ENCODE data around the gene LSMEM2. TPM values are rescaled to one million over a fixed set of nuclear protein-coding genes. Genes with fewer than 3 reads are reported as not detected.
A peak's percentile ranks its signal among the peaks of the same experiment; 100 is the strongest.

LSMEM2 gene
- total RNA-seq, 4 donors from 2014 or later: 0.41 to 0.98 (median 0.49) TPM; not detected in 1

DNA sequence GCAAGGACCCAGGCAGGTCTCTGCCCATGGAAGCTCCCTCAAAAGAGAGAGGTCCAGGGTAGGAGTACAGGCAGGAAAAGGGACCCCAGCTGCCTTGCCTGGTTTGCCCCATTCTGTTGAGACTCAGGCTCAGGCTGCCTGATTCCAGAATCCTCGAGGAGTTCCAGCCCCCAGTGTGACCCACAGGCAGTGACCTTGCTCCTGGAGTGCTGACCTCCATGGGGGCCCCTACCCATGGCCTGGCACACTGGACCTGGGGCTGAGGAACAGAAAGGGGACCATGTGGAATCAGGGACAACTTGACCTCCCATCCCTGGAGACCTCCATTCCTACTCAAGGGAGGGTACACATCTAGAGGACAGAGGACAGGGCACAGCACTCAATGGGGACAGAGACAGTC is 13.3 kb upstream of the LSMEM2 start:
- Histone ChIP-seq H3K27ac (peak overlapping the region; percentile 71 to 90 (median 82)), H3K4me3 (no peak overlapping the region), H3K9me3 (no peaks in the 10 kb centered on the region), H3K36me3 (no peaks in the 10 kb centered on the region), H3K4me1 (peaks cover 38 to 76% of the 10 kb centered on the region in 2 donors), H3K27me3 (no peaks in the 10 kb centered on the region)
- in situ Hi-C loops (cut with MboI; ENCODE audit: low sequenced_read_pairs in 4 of 4): no loop called here
- ATAC-seq: no peak
- TF ChIP-seq, protein P1, sequence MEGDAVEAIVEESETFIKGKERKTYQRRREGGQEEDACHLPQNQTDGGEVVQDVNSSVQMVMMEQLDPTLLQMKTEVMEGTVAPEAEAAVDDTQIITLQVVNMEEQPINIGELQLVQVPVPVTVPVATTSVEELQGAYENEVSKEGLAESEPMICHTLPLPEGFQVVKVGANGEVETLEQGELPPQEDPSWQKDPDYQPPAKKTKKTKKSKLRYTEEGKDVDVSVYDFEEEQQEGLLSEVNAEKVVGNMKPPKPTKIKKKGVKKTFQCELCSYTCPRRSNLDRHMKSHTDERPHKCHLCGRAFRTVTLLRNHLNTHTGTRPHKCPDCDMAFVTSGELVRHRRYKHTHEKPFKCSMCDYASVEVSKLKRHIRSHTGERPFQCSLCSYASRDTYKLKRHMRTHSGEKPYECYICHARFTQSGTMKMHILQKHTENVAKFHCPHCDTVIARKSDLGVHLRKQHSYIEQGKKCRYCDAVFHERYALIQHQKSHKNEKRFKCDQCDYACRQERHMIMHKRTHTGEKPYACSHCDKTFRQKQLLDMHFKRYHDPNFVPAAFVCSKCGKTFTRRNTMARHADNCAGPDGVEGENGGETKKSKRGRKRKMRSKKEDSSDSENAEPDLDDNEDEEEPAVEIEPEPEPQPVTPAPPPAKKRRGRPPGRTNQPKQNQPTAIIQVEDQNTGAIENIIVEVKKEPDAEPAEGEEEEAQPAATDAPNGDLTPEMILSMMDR (IDR thresholded peaks at IDR 0.05 in 4 of 5, conservative IDR thresholded peaks at IDR 0.05 in 1 of 5): no peak
- no peak for TF ChIP-seq POLR2A (IDR thresholded peaks at IDR 0.05)
- intact Hi-C loops (cut with DNase I; ENCODE audit: low total_unique reads): no loop called here
- DNase-seq: no peak

DNA sequence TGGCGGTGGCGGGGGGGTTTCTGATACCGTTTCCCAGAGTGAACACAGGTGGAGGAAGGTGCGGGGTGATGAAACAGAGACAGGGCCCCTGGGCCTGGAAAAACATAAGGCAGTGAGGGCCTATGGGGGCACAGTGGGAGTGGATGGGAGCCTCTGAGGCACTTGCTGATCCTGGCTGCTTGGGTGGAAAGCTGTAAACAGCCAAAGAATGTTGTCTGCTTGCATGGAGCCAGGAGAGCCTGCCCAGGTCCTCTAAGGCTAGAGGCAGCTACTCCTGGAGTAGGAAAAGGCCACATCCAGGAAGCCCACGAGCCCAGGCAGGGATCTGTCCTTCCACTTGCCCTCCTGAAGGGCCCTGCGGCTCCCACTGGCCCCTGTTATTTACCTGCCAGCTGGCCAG is 12.9 kb upstream of the LSMEM2 start:
- in situ Hi-C loops (cut with MboI; ENCODE audit: low sequenced_read_pairs in 4 of 4) (no loop called here), intact Hi-C loops (cut with DNase I; ENCODE audit: low total_unique reads) (no loop called here)
- ATAC-seq: no peak

GRCh38 chr3:50266836-50267235 is 12.1 kb upstream of the LSMEM2 start:
- peak overlapping the region; percentile 31 to 58 (median 52) for H3K4me3 ChIP-seq
- H3K27ac ChIP-seq: peak overlapping the region; percentile 71 to 90 (median 82)
- H3K9me3 ChIP-seq: no peaks in the 10 kb centered on the region
- intact Hi-C loops (cut with DNase I; ENCODE audit: low total_unique reads) (no loop called here), in situ Hi-C loops (cut with MboI; ENCODE audit: low sequenced_read_pairs in 4 of 4) (no loop called here)
- peak in 1 of 2 donors; percentile 13 for ATAC-seq
- no peaks in the 10 kb centered on the region for H3K36me3 ChIP-seq
- no peaks in the 10 kb centered on the region for H3K27me3 ChIP-seq
- H3K4me1 ChIP-seq: peaks cover 29 to 64% of the 10 kb centered on the region in 2 donors
- DNase-seq: no peak
- TF ChIP-seq, protein P1 (IDR thresholded peaks at IDR 0.05 in 4 of 5, conservative IDR thresholded peaks at IDR 0.05 in 1 of 5): no peak
- no peak for TF ChIP-seq POLR2A (IDR thresholded peaks at IDR 0.05)

More for the DNA sequence above, 12.9 kb upstream of the LSMEM2 start:
- TF ChIP-seq, protein P1 (IDR thresholded peaks at IDR 0.05 in 4 of 5, conservative IDR thresholded peaks at IDR 0.05 in 1 of 5): no peak
- TF ChIP-seq POLR2A (IDR thresholded peaks at IDR 0.05): no peak
- no peak overlapping the region for H3K4me3 ChIP-seq
- H3K27me3 ChIP-seq: no peaks in the 10 kb centered on the region
- no peak for DNase-seq
- H3K4me1 ChIP-seq: peaks cover 33 to 72% of the 10 kb centered on the region in 2 donors
- no peaks in the 10 kb centered on the region for H3K36me3 ChIP-seq
- no peaks in the 10 kb centered on the region for H3K9me3 ChIP-seq
- peak overlapping the region; percentile 71 to 90 (median 82) for H3K27ac ChIP-seq

DNA sequence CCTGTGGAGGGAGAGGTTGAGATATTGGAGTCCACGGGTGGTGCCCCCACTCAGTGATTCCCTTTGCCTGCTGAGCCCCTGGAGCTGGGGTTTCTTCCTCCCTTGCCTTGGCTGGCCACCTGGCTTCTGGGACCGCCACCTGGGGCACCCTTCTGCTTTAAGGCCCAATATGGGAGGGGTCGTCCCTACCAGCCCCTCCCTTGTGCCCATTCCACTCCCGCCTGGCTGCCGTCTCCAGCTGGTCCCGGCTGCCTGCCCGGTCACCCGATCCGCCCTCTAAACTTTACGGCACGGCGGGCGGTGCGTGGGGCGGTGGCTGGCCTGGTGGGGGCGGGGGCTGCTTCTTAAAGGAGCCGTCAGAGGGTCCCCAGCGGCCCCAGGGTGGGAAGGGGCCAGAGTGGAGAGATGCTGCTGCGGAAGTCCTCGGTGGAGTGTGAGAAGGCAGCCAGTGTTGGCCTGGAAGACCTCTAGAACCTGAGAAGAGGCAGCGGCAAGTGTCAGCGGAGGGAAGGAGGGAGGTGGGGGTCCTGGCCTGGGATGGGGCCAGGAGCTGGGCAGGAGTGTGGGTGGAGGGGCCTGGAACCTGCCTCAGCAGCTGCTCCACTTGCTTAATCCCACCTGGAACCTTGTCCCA is 11.5 kb upstream of the LSMEM2 start:
- no peak for TF ChIP-seq POLR2A (IDR thresholded peaks at IDR 0.05)
- TF ChIP-seq, protein P1 (IDR thresholded peaks at IDR 0.05 in 4 of 5, conservative IDR thresholded peaks at IDR 0.05 in 1 of 5): peak in 1 of 5 experiments; percentile 22
- H3K27me3 ChIP-seq: no peaks in the 10 kb centered on the region
- H3K9me3 ChIP-seq: no peaks in the 10 kb centered on the region
- intact Hi-C loops (cut with DNase I; ENCODE audit: low total_unique reads): no loop called here
- DNase-seq: peak; percentile 49 to 69
- peak; percentile 43 to 69 for ATAC-seq
- H3K4me3 ChIP-seq: peak overlapping the region; percentile 31 to 58 (median 52)
- H3K36me3 ChIP-seq: no peaks in the 10 kb centered on the region
- H3K27ac ChIP-seq: peak overlapping the region; percentile 71 to 90 (median 82)
- peaks cover 29 to 64% of the 10 kb centered on the region in 2 donors for H3K4me1 ChIP-seq
- in situ Hi-C loops (cut with MboI; ENCODE audit: low sequenced_read_pairs in 4 of 4): no loop called here

Data from gastrocnemius medialis (tissue), 4 donors.